Calu3 (cell line): Measurements from ENCODE around the gene SLC27A5. TPM values are rescaled to one million over a fixed set of nuclear protein-coding genes. Genes with fewer than 3 reads are reported as not detected.

Experiments used
- BruUV-seq: library from RNA; stranded (reverse); fragments of 400-500 nt; replicated peaks from 2 replicates; lab custom pipeline; 2021; lab: Mats Ljungman, UMichigan
- CTCF ChIA-PET: fragments of 300-600 bp; sonication (Branson Sonifier 250); formaldehyde crosslinking; loops from one replicate; lab custom pipeline; 2022; ENCODE audit warnings: antibody characterized with exemption; lab: Charles Lee
- DNase-seq: peaks from one replicate; pipeline ENCODE4 v3.0.0; 2022
- H3K27ac Mint-ChIP-seq: one replicate; pipeline ENCODE4 v1.8.0; 2022; ENCODE audit warnings: mixed read lengths; ENCODE audit not compliant: unreplicated experiment
- H3K27me3 Mint-ChIP-seq: one replicate; pipeline ENCODE4 v1.8.0; 2022; ENCODE audit warnings: mixed read lengths; ENCODE audit not compliant: unreplicated experiment
- H3K36me3 Mint-ChIP-seq: one replicate; pipeline ENCODE4 v1.8.0; 2022; ENCODE audit warnings: mild to moderate bottlenecking, moderate library complexity, mixed read lengths; ENCODE audit not compliant: insufficient read depth, unreplicated experiment
- H3K4me1 Mint-ChIP-seq: one replicate; pipeline ENCODE4 v1.8.0; 2022; ENCODE audit warnings: mild to moderate bottlenecking, low read depth, mixed read lengths; ENCODE audit not compliant: unreplicated experiment
- H3K4me3 Mint-ChIP-seq: one replicate; pipeline ENCODE4 v1.8.0; 2022; ENCODE audit warnings: mild to moderate bottlenecking, low read depth, moderate library complexity, mixed read lengths; ENCODE audit not compliant: unreplicated experiment
- H3K9me3 Mint-ChIP-seq: one replicate; pipeline ENCODE4 v1.8.0; 2022; ENCODE audit warnings: low read depth, mixed read lengths; ENCODE audit not compliant: unreplicated experiment
- intact Hi-C: fragments of 100-400 bp; cut with micrococcal nuclease; formaldehyde crosslinking; loops from one replicate; pipeline ENCODE4 v1.10.0; 2022; ENCODE audit not compliant: unreplicated experiment
- total RNA-seq: library from RNA; stranded (reverse); gene quantifications from 2 replicates; pipeline ENCODE4 v1.2.3, GENCODE V29; 2022
- TF ChIP-seq, protein P1 (sequence below): fragments of 200-600 bp; IDR thresholded peaks from one replicate; pipeline ENCODE4 v1.8.0; 2022; ENCODE audit warnings: antibody characterized with exemption; ENCODE audit not compliant: unreplicated experiment

The SLC27A5 gene
- total RNA-seq, 1 experiment from 2014 or later = 3.7 TPM

DNA sequence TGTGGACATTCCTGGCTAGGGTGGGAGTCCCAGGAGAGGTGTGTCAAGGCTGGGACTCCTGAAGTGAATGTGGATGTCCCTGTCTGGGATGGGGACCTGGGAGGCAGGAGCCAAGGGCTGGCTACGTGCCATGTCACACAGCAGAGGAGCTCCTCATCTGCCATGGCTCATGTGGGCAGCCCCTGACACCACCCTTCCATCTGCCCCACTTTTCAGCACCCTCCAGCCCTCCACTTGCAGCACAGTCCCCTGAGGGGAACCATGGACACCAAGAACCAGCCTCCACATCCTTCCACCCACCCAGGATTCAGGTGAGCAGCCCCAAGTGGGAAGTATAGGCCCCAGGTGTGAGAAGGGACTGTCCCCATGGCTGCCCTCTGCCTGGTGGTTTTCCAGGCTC lies 33.9 kb downstream of the SLC27A5 start:
- H3K4me1 Mint-ChIP-seq = peaks cover 9% of the 10 kb centered on the region
- TF ChIP-seq, protein P1, sequence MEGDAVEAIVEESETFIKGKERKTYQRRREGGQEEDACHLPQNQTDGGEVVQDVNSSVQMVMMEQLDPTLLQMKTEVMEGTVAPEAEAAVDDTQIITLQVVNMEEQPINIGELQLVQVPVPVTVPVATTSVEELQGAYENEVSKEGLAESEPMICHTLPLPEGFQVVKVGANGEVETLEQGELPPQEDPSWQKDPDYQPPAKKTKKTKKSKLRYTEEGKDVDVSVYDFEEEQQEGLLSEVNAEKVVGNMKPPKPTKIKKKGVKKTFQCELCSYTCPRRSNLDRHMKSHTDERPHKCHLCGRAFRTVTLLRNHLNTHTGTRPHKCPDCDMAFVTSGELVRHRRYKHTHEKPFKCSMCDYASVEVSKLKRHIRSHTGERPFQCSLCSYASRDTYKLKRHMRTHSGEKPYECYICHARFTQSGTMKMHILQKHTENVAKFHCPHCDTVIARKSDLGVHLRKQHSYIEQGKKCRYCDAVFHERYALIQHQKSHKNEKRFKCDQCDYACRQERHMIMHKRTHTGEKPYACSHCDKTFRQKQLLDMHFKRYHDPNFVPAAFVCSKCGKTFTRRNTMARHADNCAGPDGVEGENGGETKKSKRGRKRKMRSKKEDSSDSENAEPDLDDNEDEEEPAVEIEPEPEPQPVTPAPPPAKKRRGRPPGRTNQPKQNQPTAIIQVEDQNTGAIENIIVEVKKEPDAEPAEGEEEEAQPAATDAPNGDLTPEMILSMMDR = no peak
- DNase-seq = no peak

DNA sequence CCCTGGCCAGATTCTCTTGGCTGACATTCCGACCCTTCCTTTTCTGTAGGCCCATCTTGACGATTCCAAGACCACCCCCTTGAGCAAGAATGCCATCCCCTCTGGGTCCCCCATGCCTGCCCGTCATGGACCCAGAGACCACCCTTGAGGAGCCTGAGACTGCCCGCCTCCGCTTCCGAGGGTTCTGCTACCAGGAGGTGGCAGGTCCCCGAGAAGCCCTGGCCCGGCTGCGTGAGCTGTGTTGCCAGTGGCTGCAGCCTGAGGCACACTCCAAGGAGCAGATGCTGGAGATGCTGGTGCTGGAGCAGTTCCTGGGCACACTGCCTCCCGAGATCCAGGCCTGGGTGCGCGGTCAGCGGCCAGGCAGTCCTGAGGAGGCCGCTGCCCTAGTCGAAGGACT lies 34.7 kb downstream of the SLC27A5 start:
- H3K36me3 Mint-ChIP-seq = peaks cover 67% of the 10 kb centered on the region
- H3K9me3 Mint-ChIP-seq = no peaks in the 10 kb centered on the region
- CTCF ChIA-PET = no interaction called here
- no peaks in the 10 kb centered on the region for H3K27me3 Mint-ChIP-seq
- peaks cover 9% of the 10 kb centered on the region for H3K4me1 Mint-ChIP-seq
- DNase-seq = no peak
- BruUV-seq = no TSS peak
- H3K4me3 Mint-ChIP-seq = peak overlapping the region; percentile 71
- peak overlapping the region; percentile 85 for H3K27ac Mint-ChIP-seq
- intact Hi-C loops = no loop called here
- TF ChIP-seq, protein P1 = no peak

More for the DNA sequence above, 33.9 kb downstream of the SLC27A5 start:
- BruUV-seq = no TSS peak
- no peaks in the 10 kb centered on the region for H3K9me3 Mint-ChIP-seq
- CTCF ChIA-PET = no interaction called here
- no peak overlapping the region for H3K4me3 Mint-ChIP-seq
- H3K27me3 Mint-ChIP-seq = no peaks in the 10 kb centered on the region
- H3K36me3 Mint-ChIP-seq = peaks cover 59% of the 10 kb centered on the region
- intact Hi-C loops = no loop called here
- peak overlapping the region; percentile 29 for H3K27ac Mint-ChIP-seq

DNA sequence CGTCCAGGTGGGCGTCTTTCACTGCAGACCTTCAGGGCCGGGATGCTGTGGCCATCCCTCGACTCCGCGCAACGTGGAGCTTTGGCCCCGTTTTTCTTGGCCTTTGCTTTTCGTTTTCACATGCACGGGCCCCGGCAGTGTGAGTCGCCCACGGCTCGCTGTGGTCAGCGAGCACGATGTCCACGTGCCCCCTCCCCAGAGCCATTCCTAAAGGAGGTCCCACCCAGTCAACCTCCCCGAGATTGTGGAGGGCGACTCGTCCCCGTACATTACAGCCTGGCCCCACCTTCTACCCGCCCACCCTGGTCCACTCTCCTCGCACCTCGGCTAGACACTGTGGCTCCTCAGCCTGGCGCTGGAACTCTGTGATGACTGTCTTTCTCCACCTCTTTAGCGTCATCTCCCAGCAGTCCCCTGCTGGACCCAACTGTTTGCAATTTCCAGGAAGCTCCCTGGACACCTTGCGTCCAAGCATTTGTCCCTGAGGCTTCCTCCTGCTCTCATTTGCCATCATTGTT lies 35.2 kb downstream of the SLC27A5 start:
- Mint-ChIP-seq H3K27me3 (no peaks in the 10 kb centered on the region), H3K9me3 (no peaks in the 10 kb centered on the region), H3K4me3 (peak overlapping the region; percentile 71), H3K27ac (peak overlapping the region; percentile 85), H3K4me1 (peaks cover 9% of the 10 kb centered on the region), H3K36me3 (peaks cover 73% of the 10 kb centered on the region)
- BruUV-seq = no TSS peak
- no peak for DNase-seq
- TF ChIP-seq, protein P1 = no peak
- CTCF ChIA-PET = interaction anchor here (1.0 kb wide), 1 partner anchor 43 kb away, joined by 3 read pairs; the partner anchor contains the start of gene ZBTB45
- intact Hi-C loops = no loop called here

DNA sequence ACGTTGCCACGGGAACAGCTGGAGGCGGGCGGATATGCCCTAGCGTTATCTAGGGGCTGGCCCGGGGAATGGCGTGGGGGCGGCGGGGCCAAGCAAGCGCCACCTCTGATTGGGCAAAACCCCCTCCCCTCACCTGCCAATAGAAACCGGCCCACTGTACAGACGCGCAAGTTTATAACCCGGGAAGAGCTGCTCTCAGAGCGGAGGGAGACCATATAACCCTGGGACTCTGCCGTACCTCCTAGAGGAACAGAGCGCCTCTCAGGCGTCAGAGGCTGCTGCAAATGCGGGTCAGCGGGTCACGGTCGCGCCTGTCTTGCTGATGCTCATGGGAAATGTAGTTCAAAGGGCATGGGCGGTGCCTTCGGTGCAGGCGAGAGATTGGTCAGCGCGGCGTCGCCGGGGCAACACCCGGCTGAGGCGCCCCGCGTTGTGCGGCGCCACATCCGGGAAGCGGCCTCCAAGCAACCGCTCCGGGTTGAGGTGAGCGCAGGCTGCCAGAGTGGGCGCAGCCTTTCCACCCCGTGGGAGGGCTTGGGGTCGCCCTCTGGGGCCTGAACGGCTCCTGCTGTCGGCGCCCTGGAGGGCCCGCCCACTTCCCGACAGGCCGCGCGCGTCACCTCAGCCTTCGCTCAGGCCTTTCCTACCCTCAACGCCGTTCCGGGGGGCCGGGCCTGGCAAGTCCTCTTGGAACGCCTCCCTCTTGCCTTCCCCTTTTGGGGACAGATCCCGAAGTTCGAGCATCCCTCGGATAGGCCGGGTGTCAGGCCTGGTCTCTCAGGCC lies 35.9 kb downstream of the SLC27A5 start, which contains the start of gene ZNF446:
Gene ZNF446, plus strand, starts transcription at position 639 of the 784 bp plus-strand sequence. CDS start 867 bp downstream, outside the sequence.
- H3K9me3 Mint-ChIP-seq = no peaks in the 10 kb centered on the region
- no TSS peak for BruUV-seq
- intact Hi-C loops = no loop called here
- no peaks in the 10 kb centered on the region for H3K27me3 Mint-ChIP-seq
- DNase-seq = peak; percentile 96
- H3K4me3 Mint-ChIP-seq = peak within 1 kb of the TSS; percentile 71
- TF ChIP-seq, protein P1 = no peak
- peaks cover 9% of the 10 kb centered on the region for H3K4me1 Mint-ChIP-seq
- peaks cover 69% of the 10 kb centered on the region for H3K36me3 Mint-ChIP-seq
- CTCF ChIA-PET = interaction anchor here (1.0 to 1.2 kb wide), 2 partner anchors 38 to 43 kb away, joined by 3 to 7 read pairs; partner anchors contain the start of gene ZBTB45
- peak within 1 kb of the TSS; percentile 95 for H3K27ac Mint-ChIP-seq
